DND-41 (cell line): Measurements from ENCODE around the gene RUNX3.

ENCODE experiments used
- CTCF ChIP-seq: IDR thresholded peaks from 2 replicates; pipeline ENCODE4 v1.5.1; 2012; ENCODE audit warnings: borderline replicate concordance, low read length, moderate library complexity, mild to moderate bottlenecking; ENCODE audit not compliant: poor library complexity, severe bottlenecking; ENCODE audit errors: extremely low read depth
- EZH2 ChIP-seq: IDR thresholded peaks from 3 replicates; pipeline ENCODE4 v1.6.1; 2012; ENCODE audit warnings: borderline replicate concordance, low read depth, mild to moderate bottlenecking, moderate library complexity, low read length, inconsistent platforms; ENCODE audit not compliant: severe bottlenecking

GRCh38 chr1:24903560-24903954, 26.5 kb downstream of the RUNX3 start:
- no peak for TF ChIP-seq CTCF
- no peak for TF ChIP-seq EZH2
